CD4-positive, alpha-beta T cell treated with Interleukin-21 for 1 hour (primary cell): ENCODE measurements around the gene ZBTB20.
A peak's percentile ranks its signal among the peaks of the same experiment; 100 is the strongest.

Source experiments
- DNase-seq: peaks from one replicate; pipeline ENCODE4 v3.0.0-alpha.2; 2020

ZBTB20 gene

DNA sequence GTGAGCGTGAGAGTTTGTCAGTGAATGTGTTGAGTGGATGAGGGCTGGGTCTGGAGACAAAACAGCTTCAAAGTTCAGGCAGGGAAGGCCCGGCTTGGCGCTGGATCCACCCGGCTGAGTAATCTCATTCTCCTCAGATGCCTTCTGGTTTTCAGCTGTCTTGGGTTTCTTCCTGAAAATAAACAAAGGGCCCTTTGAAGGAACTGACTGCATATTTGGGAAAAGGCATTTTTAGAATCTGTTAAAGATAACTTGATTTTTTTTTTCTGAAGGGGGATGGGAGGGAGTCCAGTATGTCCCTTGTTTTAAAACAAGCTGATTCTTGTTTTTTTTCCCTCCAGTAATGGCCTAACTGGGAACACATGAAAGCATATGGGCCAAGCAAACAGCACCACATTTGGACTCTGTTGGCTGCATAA lies 766.8 kb downstream of the ZBTB20 start:
- no peak for DNase-seq

DNA sequence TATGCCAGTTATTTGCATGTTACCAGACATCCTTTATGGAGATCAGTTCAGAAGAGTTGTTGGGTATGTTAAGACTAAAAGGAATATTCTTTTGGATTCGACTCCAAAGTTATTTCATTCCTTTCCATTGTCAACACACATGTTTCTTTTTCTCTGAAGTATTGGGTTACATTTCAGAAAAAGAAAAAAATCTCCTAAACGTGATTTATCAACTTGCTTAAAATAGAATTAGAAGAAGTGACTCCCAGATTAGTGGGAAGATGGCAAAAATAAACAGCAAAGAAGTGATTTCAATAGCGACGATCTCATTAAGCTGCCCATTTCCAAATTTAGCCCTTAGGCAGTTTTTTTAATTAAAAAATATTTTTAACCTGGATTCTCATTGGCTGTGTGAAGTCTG lies 767.8 kb downstream of the ZBTB20 start:
- DNase-seq, result no peak

DNA sequence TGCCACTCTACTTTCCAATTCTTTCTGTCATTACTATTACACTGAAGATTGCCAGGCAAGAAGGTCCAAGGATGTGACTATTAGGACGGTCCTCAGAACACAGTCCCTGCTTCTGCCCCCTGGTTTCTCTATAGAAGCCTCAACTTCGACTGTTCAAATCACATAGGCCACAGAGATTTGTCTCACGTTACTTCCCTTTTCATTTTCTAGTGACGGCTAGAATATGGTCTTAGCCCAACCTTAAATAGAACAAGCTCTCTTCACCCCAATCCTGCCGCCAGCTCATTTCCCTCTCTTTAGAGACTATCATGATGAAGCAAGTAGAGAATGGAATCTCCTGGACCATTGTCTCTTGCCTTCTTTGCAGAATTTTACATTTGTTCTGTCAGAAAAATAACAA lies 768.3 kb downstream of the ZBTB20 start:
- no peak for DNase-seq

DNA sequence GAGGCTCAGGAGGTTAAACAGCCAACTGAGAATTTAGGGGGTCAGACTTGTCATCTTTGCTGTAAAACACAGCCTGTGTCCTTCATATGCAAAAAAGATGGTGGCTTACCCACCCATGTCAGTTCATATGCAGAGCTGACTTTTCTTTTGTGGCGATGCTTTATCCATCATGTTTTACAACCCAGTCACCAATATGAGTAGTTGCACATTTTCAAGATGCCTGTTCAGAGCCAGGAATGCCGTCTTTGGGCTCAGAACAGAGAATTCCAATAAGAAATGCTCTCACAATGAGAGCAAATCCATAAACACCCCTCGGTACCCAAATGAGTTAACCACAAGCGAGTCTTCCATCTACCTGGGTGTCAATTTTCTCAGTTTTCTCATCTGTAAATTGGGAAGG lies 769.7 kb downstream of the ZBTB20 start:
- no peak for DNase-seq

DNA sequence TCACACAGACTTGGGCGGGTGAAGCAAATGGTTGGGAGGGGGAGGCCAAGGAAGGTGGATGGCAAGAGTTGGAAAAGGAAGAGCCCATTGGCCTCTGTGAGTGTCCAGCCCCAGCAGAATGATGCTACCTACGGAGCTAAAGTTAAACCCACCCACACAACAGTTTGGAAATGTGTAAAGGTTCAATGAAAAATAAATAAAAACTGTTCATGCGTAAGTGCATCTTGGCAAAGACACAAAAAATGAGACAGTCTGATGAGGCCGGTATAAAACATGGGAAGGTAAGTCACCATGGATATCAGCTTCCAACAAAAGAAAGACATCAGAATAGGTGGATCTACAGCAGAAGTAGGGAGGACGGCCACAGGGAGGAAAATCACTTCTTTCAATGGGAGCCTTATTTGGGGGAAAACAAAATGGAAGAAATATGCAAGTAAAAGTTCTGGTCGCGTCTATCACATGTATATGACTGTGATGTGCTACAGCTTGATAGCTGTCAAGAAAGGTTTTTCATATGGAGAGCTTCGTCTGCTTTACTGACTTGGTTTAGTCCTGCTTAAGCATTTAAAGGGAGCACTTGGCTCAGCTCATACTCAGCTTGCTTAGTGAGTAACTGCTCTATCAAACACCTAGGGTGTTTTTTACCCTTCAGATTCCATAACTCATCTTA lies 770.4 kb downstream of the ZBTB20 start:
- no peak for DNase-seq

DNA sequence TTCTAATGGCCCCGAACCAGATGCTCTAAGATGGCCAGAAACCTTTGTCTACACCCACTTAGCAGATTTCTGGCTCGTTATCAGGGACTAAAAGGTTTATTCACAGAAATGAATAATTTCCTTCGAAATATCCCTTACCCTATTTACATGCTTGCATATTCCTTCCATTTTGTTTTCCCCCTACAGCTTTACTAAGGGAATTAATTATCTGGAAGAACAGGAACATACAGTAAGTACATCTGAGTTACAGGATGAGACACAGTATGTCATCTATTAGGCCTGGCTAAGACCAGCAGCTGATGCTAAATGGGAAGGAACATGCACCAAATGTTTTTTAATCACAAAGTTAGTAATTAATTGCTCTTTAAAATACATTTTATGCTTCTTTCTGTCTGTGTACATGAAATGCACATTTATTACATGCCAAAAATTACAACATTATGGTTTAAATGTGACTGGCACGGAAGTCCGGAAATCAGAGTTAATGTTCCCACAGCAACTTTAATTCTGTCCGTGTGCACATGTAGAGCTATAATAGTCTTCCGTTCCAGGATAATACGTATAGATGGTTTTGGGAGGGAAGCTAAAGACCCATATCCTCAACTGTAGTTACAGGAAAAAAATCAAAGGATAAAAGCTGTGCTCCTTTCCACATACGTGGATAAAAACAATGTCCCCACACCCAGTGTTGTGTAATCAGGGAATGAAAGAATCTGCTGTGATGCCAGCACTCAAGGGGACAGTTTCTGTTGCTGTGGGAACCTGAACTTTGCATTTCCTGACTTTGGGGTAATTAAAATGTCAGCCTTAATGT lies 771.3 kb downstream of the ZBTB20 start:
- DNase-seq, result no peak

DNA sequence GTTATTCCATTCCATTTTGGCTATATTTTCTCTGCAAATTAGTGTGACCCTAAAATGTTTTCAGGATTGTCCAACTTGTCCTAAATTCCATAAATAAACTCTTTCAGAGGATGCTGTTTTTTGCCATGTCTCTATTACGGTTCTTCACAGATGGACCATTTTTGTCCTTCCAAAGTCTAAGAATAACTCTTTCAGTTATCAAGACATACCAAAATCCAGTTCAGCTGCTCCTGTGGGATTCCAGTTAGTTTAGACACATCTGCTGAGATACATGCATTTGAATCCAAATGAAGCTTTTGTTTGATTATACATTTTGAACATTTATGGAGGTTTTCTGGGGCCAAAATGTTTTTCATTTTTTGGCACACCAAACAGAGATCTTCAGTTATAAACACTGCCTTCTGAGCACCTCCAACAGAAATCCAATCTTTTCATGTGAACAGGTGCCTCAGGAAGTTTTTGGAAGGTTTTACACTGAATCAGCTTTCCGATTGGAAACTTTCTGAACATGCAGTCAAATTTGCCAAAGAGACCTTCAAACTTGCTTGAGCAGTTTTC lies 772.6 kb downstream of the ZBTB20 start:
- DNase-seq, result no peak

DNA sequence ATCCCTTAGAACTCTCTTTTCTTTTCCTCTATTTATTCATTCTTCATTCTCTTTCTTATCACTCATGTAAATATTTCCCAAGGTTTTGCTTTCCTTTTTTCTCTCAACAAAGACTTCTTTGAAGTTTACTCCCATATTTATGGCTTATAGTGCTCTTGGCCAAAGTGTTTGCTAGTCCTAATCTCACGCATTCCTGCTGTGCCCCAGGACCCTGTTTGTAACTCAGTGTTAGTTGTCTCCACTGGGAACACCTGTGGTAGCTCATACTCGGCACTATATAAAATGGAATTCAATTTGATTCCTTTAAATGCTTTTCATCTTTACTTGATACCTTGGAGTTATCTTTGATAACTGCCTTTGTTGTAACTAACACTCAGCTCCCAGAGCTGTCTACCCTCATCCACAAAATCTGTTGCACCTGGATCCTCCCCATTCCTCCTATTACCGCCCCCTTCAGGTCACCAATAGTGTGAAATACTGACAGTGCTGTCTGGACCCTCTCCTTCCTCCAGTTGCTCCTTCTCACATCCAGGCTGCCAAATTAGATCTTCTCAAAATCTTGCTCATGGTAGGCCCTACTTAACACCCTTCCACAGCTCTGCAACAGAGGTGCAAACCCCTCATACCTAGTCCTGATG lies 776.4 kb downstream of the ZBTB20 start:
- DNase-seq, result no peak

DNA sequence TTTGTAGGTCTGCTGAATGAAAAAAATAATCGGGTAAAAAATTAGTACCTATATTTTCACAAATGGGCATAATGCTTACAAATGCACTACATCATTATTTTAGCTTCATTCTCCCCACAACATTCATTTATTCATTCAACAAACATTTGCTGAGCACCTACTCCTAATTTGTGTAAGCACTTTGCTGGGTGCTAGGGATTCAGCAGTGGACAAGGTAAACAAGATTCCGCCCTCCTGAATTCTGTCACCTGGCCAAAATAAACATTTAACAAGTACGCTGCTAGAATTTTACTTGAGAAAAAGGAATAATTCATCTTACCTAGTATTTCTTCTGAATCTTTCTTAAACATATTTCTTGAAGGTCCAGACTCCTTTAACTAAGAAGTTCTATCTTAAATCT lies 781.2 kb downstream of the ZBTB20 start:
- DNase-seq, result no peak

DNA sequence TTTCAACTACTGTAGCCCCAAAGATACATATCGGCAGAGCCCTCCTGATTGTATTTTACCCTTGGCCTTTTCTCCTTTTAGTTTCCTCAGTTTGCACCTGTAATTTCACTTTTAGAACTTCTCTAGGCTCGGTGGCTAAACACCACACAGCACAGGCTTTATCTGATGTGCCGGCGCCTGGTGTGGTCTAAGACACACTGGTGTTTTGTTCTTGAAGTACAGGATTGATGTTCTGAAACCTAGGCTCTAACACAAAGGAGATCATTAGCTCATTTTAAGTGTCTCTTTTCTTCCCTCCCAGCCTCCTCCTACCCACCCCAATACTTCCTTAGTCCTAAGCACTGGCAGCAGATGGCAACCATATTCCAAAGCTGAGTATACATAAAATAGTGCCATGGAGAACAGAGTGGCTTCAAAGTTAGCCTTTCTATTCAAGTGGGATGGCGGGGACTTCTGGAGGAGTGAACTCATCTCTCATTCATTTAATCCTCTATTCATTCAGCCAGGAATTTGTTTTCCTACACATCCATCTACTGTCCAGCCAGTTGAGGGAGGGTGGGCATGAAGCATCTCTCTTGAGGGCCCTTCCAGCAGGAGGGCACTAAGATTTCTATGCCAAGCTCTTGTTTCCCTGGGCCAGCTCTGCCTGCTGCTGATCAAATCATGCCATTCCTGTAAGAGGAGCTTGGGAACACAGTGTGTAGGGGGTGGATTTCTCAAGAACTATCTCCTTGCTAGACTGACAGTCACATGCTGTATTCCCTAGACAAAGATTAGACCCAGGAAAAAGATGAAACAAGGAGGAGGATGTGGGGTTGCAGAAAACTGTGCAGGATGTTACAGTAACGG lies 782.1 kb downstream of the ZBTB20 start:
- no peak for DNase-seq

DNA sequence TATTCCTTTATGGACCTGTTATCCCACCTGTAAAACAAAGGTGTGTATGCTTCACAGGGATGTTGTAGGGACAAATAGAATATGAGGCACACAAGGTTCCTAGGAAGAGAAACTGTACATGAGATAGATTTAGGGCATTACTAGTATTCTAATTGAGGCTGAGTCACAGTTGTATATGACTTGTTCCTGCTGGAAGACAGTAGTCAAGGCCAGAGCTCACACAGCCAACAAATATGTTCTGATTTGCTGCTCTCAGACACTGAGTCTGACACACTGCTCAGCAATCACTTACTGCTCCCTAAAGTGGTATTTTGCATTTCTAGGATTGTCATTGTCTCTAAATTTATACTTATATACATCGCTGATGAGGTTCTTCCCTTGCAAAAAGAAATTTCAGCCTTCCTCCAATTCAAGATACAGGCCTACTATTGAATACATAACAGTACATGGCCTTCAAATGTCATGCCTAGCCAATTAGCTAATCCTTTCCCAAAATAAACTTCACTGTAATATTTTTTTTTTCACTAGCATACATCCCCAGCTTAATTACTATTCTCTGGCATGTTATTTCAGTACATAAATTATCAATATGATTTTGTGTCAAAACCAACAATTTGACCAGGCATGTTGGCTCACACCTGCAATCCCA lies 783.4 kb downstream of the ZBTB20 start:
- no peak for DNase-seq

DNA sequence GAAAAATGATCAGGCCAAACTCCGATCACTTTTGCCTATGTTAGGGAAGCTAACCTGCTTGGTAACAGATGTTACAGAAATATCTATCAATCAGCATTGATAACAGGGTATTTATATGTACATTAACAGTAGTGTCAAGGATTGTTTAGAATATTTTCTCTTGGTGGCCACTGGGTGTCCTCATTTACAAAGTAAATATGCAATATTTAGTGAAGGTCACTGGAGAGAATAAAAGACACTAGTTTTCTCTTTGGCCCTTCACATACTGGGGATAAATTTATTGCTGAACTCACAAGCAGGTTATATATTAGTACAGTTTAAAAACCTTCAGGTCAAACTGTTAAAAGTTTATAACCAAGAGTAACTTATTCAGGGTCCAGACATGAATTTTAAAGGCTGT lies 784.3 kb downstream of the ZBTB20 start:
- DNase-seq, result peak; percentile 18

DNA sequence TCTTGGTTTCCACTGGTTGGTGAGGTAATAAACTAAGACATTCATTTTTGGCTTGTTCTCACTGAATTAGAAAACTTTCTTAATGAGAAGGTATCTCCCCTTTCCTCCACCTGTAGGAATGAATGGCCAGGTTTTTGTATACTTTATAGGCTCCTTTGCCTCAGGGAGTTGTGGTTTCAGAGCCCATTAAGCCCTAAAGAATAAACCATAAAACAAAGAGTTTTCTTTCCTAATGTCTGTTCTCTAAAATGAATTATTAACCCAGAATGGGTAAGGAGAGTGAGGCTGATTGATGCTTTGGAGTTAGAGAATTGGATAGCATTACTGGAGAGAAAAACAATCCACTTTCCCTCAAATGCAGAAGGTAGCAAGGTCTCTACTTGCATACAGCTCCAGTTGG lies 785.7 kb downstream of the ZBTB20 start:
- DNase-seq, result no peak

DNA sequence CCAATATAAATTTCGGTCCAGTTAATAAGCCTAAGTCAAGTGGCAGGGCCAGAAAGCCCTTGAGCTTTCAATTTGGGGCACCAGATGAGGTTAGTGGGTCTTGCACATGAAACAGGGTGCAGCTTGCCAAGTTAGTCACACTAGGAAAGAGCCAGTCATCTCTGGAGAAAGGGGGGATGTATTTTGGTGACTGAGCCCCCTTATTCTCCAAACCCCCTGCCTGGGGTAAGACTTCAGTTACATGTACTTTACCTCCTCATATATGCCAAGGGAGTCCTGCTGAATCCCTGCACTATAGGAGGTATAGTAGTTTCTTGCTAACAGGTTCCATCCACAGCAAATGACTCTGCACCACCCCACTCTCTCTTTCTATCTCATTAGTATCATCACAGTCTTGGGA lies 790.6 kb downstream of the ZBTB20 start:
- no peak for DNase-seq

DNA sequence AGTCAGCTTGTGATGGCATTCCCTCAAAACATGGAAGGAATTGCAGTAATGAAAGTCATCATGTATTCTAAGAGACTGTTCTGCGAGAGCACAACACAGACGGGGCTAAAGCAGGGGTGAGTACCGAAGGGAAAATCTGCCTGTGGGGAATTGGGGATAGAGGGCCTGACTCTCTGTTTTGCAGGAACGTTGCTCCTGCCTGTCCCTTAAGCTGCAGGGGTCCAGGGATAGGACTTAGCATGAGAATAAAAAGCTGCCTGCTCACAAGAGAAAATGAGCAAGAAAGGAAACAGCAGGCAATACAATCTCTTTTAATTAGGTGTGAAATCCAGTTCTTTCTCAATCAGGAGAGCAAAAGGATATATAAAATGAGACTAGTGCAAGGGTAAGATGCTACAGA lies 791.0 kb downstream of the ZBTB20 start:
- DNase-seq, result no peak

DNA sequence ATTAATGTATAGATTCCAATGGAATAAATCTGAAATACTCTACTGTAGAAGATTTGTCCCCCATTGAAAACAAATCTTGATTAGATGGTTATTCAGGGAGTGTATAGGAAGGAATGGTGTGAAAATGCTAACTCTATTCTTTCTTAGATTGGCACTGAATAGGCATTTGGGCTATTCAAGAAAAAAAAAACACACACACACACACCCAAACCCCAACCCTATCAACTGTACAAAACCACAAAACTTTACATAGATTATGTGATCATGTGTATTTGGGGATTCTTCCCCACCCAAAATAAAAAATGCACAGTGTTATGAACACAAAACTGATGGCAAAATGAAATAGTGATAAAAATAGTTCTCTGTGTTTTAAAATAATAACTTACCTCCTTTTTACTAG lies 791.4 kb downstream of the ZBTB20 start:
- no peak for DNase-seq

DNA sequence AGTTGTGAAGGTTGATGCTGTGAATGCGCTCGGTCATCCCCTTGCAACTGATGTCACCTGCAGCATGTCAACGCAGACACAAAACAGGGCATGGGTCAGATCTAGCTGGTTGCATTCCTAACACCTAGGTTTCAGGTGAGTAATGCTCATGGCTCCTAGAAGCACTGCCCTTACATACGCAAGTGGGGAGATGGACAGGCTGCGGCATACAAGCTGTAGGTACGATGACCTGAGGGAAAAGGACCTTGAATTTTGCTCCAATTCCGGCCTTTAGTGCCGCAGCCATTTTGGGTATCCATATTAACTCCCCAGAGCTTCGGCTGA lies 795.3 kb downstream of the ZBTB20 start:
- no peak for DNase-seq

DNA sequence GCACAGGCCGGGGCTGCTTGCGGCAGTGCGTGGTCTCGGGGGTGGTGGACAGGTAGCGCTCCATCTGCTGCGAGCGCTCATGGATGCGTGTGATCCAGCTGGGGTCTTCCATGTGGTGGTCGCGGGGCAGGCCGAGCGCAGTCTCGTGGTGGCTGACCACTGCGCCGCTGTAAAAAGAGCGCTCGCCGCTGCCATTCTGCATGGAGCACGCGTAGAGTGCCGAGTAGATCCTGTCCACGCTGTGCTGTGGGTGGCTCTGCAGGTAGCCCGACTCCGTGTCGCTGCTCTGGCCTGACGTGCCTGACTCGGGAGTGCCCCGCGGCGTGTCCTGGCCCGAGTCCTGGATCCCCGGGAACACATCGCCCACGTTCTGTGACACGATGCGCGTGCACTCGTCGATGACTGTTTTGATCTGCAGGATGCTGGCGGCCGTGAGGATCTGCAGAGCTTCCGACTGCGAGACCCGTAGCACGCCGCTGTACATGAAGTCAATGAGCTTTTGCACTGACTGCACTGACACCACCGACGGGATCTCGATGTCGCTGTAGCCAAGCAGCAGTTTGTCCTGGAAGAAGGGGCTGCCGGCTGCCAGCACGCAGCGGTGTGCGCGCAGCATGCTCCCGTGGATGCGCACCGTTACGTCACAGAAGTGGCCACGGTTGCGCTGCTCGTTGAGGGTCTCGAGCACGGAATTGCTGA lies 795.8 kb downstream of the ZBTB20 start:
- DNase-seq, result no peak

DNA sequence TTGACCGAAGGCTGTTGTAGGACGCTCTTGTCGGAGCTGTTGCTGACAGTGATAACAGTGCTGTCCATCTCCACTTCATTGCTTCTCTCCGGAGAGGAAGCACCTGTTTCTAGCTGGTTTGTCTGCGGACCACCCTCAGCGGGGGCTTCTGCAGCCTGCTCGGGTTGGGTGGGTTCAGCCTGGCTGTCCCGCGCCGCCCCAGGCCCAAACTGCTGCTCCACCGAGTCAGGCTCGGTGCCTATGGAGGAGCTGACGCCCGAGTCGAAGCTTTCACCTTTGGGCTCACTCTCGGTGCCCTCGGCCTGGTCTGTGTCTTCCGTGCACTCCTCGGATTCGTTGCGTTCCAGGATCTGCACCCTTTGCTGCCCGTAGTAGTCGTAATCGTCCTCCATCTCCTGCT lies 796.4 kb downstream of the ZBTB20 start:
- DNase-seq, result no peak

DNA sequence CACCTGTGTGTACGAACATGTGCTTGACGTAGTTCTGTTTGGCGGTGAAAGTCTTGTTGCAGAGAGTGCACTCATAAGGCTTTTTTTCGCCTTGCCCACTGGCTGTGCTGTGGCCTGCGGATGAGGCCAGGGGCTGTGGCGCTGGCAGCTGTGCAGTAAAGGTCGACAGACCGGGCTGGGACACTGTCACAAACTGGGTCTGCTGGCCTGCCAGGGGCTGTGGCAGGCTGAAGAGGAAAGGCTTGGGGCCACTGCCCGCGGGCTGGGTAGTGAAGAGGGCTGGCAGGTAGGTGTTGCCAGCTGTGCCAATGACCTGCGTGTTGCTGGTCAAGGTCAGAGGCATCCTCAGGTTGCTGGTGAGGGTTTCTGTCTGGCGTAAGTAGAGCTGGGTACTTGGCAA lies 796.8 kb downstream of the ZBTB20 start:
- DNase-seq, result no peak

DNA sequence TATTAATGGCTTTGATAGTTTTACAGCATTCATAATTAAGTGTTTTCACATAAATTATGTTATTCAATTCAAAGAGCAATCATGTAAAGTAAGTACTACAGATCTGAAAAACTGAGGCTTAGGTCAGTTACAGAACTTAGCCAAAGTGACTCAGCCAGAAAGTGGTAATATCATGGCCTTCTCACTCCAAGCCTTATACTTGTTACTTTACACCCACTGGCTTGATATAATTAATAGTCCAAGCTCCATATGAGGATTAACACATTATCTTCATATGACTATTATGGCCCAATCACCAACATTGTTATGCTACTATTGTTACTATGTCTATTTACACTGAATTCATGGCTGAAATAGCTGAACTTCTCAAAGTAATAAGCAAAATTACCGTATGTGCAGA lies 802.6 kb downstream of the ZBTB20 start:
- DNase-seq, result no peak
